ENCODE results near the gene LYSMD3.

DNA sequence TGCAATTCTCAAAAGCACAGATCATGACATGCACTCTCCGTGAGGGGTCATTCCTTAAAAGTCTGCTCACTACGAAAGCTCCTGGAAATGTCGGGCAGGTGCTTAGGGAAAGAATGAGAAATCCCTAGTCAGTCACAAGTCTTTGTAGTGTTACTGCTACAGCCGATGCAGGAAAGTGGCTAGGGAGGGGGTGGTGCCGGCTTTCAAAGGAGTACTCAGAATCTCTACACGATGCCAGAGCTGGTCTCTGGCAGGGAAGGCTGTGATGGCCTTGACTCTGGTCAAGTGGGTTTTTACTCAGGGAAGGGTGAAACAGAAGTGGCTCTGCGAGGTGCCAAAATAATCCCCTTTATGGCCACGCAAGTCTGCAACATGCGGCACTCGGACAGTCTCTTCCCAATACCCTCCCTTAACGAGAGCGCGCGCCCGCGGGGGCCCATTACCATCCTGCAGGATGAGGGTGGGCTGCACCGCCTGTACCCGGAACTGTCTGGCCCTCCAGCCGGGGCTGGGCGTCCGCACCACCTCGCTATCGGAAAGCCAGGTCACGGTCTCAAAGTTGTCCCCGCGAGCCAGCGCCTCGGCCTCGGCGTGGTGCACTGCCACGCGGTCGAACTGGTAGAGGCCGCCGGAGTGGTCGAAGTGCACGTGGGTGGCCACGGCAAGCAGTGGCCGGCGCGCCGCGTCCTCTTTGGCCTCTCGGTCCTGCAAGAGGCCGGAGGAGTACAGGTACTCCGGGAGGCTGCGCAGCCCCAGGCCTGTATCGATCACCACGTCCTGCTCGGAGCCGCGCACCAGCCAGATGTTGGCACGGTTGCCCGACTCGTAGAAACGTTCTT lies 55.8 kb downstream of the LYSMD3 start:
- TF ChIP-seq POLR2A (IDR thresholded peaks at IDR 0.05), result no peak
- TF ChIP-seq, protein P1, sequence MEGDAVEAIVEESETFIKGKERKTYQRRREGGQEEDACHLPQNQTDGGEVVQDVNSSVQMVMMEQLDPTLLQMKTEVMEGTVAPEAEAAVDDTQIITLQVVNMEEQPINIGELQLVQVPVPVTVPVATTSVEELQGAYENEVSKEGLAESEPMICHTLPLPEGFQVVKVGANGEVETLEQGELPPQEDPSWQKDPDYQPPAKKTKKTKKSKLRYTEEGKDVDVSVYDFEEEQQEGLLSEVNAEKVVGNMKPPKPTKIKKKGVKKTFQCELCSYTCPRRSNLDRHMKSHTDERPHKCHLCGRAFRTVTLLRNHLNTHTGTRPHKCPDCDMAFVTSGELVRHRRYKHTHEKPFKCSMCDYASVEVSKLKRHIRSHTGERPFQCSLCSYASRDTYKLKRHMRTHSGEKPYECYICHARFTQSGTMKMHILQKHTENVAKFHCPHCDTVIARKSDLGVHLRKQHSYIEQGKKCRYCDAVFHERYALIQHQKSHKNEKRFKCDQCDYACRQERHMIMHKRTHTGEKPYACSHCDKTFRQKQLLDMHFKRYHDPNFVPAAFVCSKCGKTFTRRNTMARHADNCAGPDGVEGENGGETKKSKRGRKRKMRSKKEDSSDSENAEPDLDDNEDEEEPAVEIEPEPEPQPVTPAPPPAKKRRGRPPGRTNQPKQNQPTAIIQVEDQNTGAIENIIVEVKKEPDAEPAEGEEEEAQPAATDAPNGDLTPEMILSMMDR (IDR thresholded peaks at IDR 0.05), result no peak
- TF ChIP-seq EP300 (IDR thresholded peaks at IDR 0.05; ENCODE audit: low read depth), result no peak
- no peak for TF ChIP-seq POLR2AphosphoS5 (IDR thresholded peaks at IDR 0.05)
